PC-9 (cell line): ENCODE measurements around the gene C10orf143. TPM values are rescaled to one million over a fixed set of nuclear protein-coding genes. Genes with fewer than 3 reads are reported as not detected.
"Not testable (repeated sequence)": the region's sequence is repeated elsewhere in the genome, so short reads cannot be mapped to it uniquely, and the experiment has no call there.

Source experiments
- BruUV-seq: library from RNA; stranded (reverse); fragments of 400-500 nt; replicated peaks from 2 replicates; lab custom pipeline; 2021; lab: Mats Ljungman, UMichigan
- CTCF ChIA-PET: fragments of 300-600 bp; sonication (Branson Sonifier 250); formaldehyde crosslinking; loops from one replicate; lab custom pipeline; 2022; ENCODE audit warnings: antibody characterized with exemption; lab: Charles Lee
- POLR2A ChIA-PET: fragments of 300-600 bp; sonication (Branson Sonifier 250); formaldehyde crosslinking; loops from one replicate; lab custom pipeline; 2022; ENCODE audit warnings: antibody characterized with exemption; ENCODE audit not compliant: unreplicated experiment; lab: Charles Lee
- DNase-seq, 2 experiments: peaks; one replicate each; pipeline versions ENCODE4 v3.0.0 to v3.0.0-alpha.2; 2015 to 2022; ENCODE audit warnings: mixed read lengths in 1 of 2
- H2AFZ ChIP-seq: fragments of 200-600 bp; sonication (generic); 2 replicates; pipeline ENCODE4 v1.8.1; 2017; ENCODE audit warnings: antibody characterized with exemption
- H3F3A ChIP-seq: fragments of 200-600 bp; sonication (generic); 2 replicates; pipeline ENCODE4 v1.8.1; 2017; ENCODE audit warnings: antibody characterized with exemption, mild to moderate bottlenecking, low read depth; ENCODE audit not compliant: insufficient read depth
- H3K27ac ChIP-seq: fragments of 200-600 bp; sonication (generic); 2 replicates; pipeline ENCODE4 v1.6.1; 2016; ENCODE audit warnings: mixed run types
- H3K27me3 ChIP-seq: fragments of 200-600 bp; sonication (generic); 2 replicates; pipeline ENCODE4 v1.6.1; 2016; ENCODE audit warnings: low read depth, mixed run types; ENCODE audit not compliant: insufficient read depth
- H3K36me3 ChIP-seq: fragments of 200-600 bp; sonication (generic); 2 replicates; pipeline ENCODE4 v1.6.1; 2016; ENCODE audit warnings: low read depth, mixed run types
- H3K4me1 ChIP-seq: fragments of 200-600 bp; sonication (generic); replicated peaks from 2 replicates; pipeline ENCODE4 v1.6.1; 2016; ENCODE audit warnings: mixed run types; ENCODE audit not compliant: insufficient read depth
- H3K4me2 ChIP-seq: fragments of 200-600 bp; sonication (generic); 2 replicates; pipeline ENCODE4 v1.6.1; 2017; ENCODE audit warnings: mixed run types
- H3K4me3 ChIP-seq: fragments of 200-600 bp; sonication (generic); 2 replicates; pipeline ENCODE4 v1.6.1; 2016; ENCODE audit warnings: mixed run types
- H3K79me2 ChIP-seq: fragments of 200-600 bp; sonication (generic); 2 replicates; pipeline ENCODE4 v1.6.1; 2017; ENCODE audit warnings: low read depth, mixed run types
- H3K9me2 ChIP-seq: fragments of 200-600 bp; sonication (generic); 2 replicates; pipeline ENCODE4 v1.8.1; 2017; ENCODE audit warnings: mild to moderate bottlenecking; ENCODE audit not compliant: insufficient read depth
- H3K9me3 ChIP-seq: fragments of 200-600 bp; sonication (generic); 2 replicates; pipeline ENCODE4 v1.8.1; 2016; ENCODE audit warnings: low read depth; ENCODE audit not compliant: insufficient read depth
- H4K20me1 ChIP-seq: fragments of 200-600 bp; sonication (generic); 2 replicates; pipeline ENCODE4 v1.8.1; 2017; ENCODE audit not compliant: insufficient read depth
- CTCF ChIP-seq: fragments of 200-600 bp; sonication (generic); conservative IDR thresholded peaks from 2 replicates; pipeline ENCODE4 v1.6.1; 2017; ENCODE audit warnings: mixed run types, antibody characterized with exemption, mild to moderate bottlenecking, moderate library complexity
- EZH2 ChIP-seq: fragments of 200-600 bp; sonication (generic); IDR thresholded peaks from 2 replicates; pipeline ENCODE4 v1.8.0; 2017; ENCODE audit warnings: antibody characterized with exemption, low read depth
- intact Hi-C: fragments of 100-400 bp; cut with micrococcal nuclease; formaldehyde crosslinking; loops from one replicate; pipeline ENCODE4 v1.10.0; 2022; ENCODE audit not compliant: unreplicated experiment
- total RNA-seq: library from RNA; stranded (reverse); gene quantifications from 2 replicates; pipeline ENCODE4 v1.2.3, GENCODE V29; 2021

The C10orf143 gene
- total RNA-seq, 1 experiment from 2014 or later, result 2.8 TPM

- Histone ChIP-seq H3K4me3 (no peak overlapping the region), H2AFZ (no peak overlapping the region), H3K36me3 (no peaks in the 10 kb centered on the region), H3K79me2 (no peaks in the 10 kb centered on the region), H3K9me3 (no peaks in the 10 kb centered on the region), H3K27ac (no peak overlapping the region), H3K9me2 (no peaks in the 10 kb centered on the region), H4K20me1 (no peaks in the 10 kb centered on the region), H3F3A (no peaks in the 10 kb centered on the region), H3K27me3 (no peaks in the 10 kb centered on the region), H3K4me2 (peak overlapping the region; percentile 74), H3K4me1 (no peaks in the 10 kb centered on the region)
- TF ChIP-seq EZH2 (no peak), CTCF (no peak)
- intact Hi-C loops, result no loop called here
- no peak for DNase-seq
- POLR2A ChIA-PET, result interaction anchor here (0.6 kb wide), 1 partner anchor 64 kb away, joined by 5 read pairs; no protein-coding TSS in a partner anchor
- CTCF ChIA-PET, result interaction anchor here (0.5 to 1.2 kb wide), 5 partner anchors 12 to 93 kb away, joined by 3 to 4 read pairs (median 3); partner anchors contain the start of gene GLRX3
- BruUV-seq, result no TSS peak
Observed at GRCh38 chr10:130108934-130109604, 1.6 kb downstream of the C10orf143 start.

GRCh38 chr10:130108146-130108545 lies 2.5 kb downstream of the C10orf143 start:
- H3K79me2 ChIP-seq, H4K20me1 ChIP-seq, H3K36me3 ChIP-seq, H3K27me3 ChIP-seq, H3K4me3 ChIP-seq, H3K4me1 ChIP-seq, H2AFZ ChIP-seq, H3K9me2 ChIP-seq, intact Hi-C loops, DNase-seq, H3K27ac ChIP-seq, H3K4me2 ChIP-seq, H3F3A ChIP-seq, BruUV-seq, H3K9me3 ChIP-seq: not testable (repeated sequence)
- CTCF ChIA-PET, result interaction anchor here (0.7 kb wide), 1 partner anchor 11 kb away, joined by 3 read pairs; no protein-coding TSS in a partner anchor
- POLR2A ChIA-PET, result interaction anchor here (0.6 kb wide), 1 partner anchor 121 kb away, joined by 13 read pairs; no protein-coding TSS in a partner anchor

GRCh38 chr10:130105724-130106123 lies 4.9 kb downstream of the C10orf143 start:
- H3K79me2 ChIP-seq, result no peaks in the 10 kb centered on the region
- H3K4me2 ChIP-seq, result no peak overlapping the region
- no peak overlapping the region for H3K27ac ChIP-seq
- no peaks in the 10 kb centered on the region for H3K27me3 ChIP-seq
- no peaks in the 10 kb centered on the region for H4K20me1 ChIP-seq
- H3K4me3 ChIP-seq, result no peak overlapping the region
- DNase-seq, result no peak
- no peaks in the 10 kb centered on the region for H3K36me3 ChIP-seq
- no peaks in the 10 kb centered on the region for H3F3A ChIP-seq
- H3K4me1 ChIP-seq, result no peaks in the 10 kb centered on the region
- H2AFZ ChIP-seq, result no peak overlapping the region
- H3K9me3 ChIP-seq, result no peaks in the 10 kb centered on the region
- ChIA-PET POLR2A (interaction anchor here (0.7 kb wide), 1 partner anchor 33 kb away, joined by 4 read pairs; no protein-coding TSS in a partner anchor), CTCF (no interaction called here)
- no peaks in the 10 kb centered on the region for H3K9me2 ChIP-seq
- no TSS peak for BruUV-seq
- no peak for TF ChIP-seq CTCF
- TF ChIP-seq EZH2, result no peak
- intact Hi-C loops, result no loop called here
